HG02623 (cell line): ENCODE data around the gene HSD17B12.

Experiments used
- ATAC-seq: cut with Tn5 transposase; IDR thresholded peaks from one replicate; pipeline ENCODE4 v1.9.1; 2021; ENCODE audit warnings: moderate library complexity; ENCODE audit not compliant: unreplicated experiment

The HSD17B12 gene

GRCh38 chr11:43797337-43797736, 116.8 kb downstream of the HSD17B12 start:
- no peak for ATAC-seq

DNA sequence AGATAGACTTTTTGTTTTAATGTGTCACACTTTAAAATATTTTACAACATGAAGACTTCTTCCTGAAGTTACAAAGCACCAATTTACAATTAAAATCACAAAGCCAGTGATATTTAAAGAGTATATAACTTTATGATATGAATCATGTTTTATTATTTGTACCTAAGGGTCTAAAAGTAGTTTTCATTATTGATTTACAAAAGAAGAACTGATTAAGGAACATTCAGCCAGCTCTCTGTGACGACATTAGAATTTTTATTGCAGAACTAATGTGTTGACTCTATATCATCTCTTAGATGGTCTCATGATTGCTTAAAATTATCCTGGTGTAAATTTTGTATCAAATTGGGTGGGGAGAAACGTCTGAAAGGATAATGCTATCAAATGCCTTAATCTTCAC, 117.3 kb downstream of the HSD17B12 start:
- no peak for ATAC-seq

- ATAC-seq = no peak
Observed at GRCh38 chr11:43802509-43802908, 122.0 kb downstream of the HSD17B12 start.

DNA sequence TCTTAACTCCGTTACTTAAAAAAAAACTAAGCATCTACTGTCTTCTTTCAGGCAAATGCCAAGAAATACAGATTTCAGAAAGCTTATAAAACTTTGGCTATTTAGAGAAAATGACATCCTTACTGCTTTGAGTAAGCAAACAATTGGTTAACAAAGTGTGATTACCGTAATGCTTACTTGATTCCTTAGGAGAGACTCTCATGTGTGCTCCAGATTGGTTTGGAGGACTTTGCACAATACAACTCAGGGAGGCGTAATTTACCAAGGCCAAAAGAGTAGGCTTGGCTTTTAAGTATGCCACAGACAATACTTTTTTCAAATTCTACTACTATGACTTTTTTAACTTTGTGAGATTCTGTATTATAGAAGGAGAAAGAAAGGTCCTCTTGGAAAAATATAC, 123.2 kb downstream of the HSD17B12 start:
- no peak for ATAC-seq

- ATAC-seq = no peak
Observed at GRCh38 chr11:43806976-43807375, 126.4 kb downstream of the HSD17B12 start.

GRCh38 chr11:43810929-43811596, 130.5 kb downstream of the HSD17B12 start:
- ATAC-seq = no peak

- no peak for ATAC-seq
Observed at GRCh38 chr11:43812471-43812870, 131.9 kb downstream of the HSD17B12 start.

- no peak for ATAC-seq
Observed at GRCh38 chr11:43818220-43818619, 137.7 kb downstream of the HSD17B12 start.

DNA sequence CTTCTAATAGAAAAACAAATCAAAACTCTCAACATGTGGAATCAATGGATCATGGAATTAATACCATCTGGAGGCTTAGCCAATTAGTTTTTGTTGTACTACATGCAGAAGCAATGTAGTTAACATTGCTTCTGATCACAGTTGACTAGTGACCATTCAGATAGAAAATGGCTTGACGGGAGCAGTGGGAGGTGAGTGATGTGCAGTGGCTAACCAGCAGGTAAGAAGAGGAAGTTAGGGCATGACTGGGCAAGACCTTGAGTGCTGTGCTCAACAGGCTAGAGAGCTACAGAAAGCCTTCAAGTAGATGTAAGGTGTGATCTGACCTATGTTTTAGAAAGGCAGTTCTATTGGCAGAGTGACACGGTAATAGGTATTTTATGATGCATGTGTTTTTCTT, 139.4 kb downstream of the HSD17B12 start:
- ATAC-seq = no peak

GRCh38 chr11:43823316-43823715, 142.8 kb downstream of the HSD17B12 start:
- no peak for ATAC-seq

GRCh38 chr11:43823851-43824250, 143.3 kb downstream of the HSD17B12 start:
- no peak for ATAC-seq

DNA sequence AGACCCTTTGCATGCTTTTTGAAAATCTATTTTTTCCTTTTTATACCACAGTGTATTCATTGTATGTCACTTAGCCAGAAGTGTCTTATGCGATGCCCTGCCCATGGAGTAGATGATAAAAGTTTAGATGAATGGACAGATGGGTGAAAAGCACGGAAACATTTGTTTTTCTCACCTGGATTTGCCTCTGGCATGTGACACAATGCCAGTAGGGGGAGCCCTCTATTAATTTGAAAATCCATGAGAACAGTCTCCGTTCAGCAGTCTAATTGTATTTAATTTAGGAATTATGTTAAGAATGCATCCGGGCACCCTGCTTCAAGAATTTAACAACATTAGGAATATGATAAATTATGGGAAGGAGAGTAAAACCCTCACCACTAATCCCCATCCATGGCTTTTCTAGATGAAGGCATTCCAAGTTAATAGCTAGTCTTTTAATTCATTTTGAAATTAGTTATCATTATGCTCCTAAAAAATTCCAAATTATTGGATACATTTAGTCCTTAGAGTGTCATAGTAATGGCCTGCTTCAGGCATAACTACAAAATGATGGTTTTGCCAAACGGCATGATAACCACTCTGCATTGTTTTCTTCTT, 144.8 kb downstream of the HSD17B12 start:
- ATAC-seq = no peak

DNA sequence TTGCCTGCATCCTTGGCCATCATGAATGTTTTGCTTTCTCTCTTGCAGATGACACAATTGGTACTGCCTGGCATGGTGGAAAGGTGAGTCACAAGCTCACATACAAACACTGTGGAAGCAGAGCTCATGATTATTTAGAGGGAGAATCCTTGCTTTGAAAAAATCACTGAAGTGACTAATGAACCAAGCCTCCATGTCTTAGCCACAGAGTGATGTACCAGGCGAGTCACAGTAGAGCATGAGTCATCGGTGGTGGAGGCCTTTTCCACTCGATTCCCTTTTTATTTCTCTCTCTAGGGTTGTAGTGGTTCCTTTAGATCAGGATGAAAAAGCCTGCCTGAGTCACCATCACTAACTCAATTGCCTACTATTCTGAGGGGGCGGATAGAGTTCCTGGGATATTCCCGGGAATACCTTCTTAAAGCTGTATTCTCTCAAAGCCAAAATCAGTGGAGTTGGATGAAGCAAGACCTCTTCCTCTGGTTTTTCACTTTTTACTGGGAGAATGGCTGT, 150.4 kb downstream of the HSD17B12 start:
- no peak for ATAC-seq

DNA sequence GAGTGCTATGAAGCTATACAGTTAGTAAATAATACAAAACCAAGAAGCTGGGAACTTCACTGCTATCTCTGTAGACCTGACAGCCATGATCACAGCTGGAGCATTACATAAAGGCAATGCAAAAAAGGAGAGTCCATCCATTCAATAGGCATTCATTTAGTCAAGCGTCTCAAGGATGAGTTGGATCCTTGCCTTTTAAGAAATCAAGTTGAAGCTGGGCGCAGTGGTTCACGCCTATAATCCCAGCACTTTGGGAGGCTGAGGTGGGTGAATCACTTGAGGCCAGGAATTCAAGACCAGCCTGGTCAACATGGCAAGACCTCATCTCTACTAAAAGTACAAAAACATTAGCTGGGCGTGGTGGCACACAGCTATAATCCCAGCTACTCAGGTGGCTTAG, 152.0 kb downstream of the HSD17B12 start:
- no peak for ATAC-seq

- no peak for ATAC-seq
Observed at GRCh38 chr11:43833657-43834073, 153.1 kb downstream of the HSD17B12 start.

- ATAC-seq = no peak
Observed at GRCh38 chr11:43834286-43834685, 153.7 kb downstream of the HSD17B12 start.

DNA sequence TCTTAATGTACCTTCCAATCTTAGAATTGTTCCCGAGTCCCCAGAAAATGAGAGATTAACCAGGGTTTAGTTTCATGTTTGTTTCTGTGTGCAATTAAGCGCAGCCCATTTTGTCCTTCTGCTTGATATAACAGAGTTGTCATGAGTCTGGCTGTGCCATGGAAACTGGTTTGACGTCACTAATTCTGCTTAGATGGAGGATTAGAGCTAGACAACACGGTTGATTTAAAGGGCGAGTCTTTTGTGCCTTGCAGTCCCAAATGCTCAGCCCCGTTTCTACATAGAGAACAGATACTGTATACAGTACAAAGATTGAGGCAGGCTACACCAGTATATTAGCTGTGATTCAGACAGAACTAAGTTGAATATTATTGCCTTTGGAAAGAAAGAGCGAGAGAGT, 154.6 kb downstream of the HSD17B12 start:
- ATAC-seq = no peak

- ATAC-seq = no peak
Observed at GRCh38 chr11:43837879-43838278, 157.3 kb downstream of the HSD17B12 start.

DNA sequence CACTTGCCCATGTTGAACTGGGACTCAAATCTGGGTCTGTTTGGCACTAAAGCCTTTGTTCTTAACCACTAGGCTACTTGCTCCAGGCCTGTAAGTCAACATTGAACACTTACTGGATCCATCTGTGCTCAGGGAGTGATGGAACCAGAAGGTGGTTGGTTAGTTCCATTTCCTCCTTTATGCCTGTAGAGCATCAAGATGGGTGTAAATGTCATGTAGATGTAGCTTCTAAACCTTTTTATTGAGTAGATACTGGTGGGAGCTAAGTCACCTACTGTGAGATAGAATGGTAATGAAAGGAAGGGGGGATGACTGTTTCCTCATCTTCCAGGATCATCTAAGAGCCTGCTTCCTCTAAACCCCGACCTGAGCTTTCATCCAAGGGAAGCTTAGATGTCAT, 161.5 kb downstream of the HSD17B12 start:
- ATAC-seq = no peak

GRCh38 chr11:43845816-43846215, 165.3 kb downstream of the HSD17B12 start:
- ATAC-seq = no peak

DNA sequence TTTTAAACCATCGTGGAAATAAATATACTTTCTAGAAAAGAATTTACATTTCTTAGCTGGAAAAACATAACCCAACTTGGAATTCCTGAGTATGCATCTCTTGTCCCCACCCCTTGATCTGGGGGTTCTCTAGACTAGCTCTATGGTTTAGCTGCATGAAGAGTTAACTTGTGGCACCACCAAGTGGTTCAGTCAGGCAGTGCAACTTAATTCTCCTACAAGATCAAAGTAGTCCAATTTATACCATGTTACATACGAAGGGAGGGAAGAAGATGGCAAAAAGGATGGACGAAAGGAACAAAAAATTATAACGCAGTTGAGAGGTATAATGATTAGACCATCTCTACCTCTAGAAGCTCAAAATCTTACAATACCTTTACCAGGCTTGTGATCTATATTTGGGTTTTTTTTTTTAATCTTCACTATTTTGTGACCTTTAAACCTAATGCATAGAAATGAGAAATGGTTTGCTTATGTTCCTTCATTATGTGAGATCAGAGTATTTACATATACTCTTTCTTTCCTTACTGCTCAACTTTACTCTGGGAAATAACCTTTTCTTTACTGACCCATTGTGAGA, 171.6 kb downstream of the HSD17B12 start:
- peak; percentile 81 for ATAC-seq

GRCh38 chr11:43853781-43854180, 173.2 kb downstream of the HSD17B12 start:
- ATAC-seq = no peak
